ENCODE results near the gene CLCN5.

Gene CLCN5

DNA sequence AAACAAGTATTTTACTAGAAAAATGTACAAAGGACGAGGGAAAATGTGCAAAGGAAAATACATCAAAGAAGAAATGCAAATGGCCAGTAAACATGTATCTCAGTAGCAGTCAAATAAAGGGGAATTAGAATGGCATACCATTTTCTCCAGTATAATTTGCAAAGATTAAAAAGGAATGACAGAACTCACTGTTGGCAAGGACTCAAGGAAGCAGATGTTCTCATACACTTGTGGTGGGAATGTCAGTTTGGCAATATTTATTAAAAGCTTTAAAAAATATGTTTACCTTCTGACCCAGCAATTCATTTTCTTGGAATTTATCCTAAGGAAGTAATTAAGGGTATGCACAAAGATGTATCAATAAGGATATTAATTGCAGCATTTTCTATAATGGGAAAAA is 7.6 kb downstream of the CLCN5 start:
- Histone ChIP-seq H3K27ac (ENCODE audit: low read depth in 2 of 2, low read length in 2 of 2) (no peak overlapping the region), H3K4me3 (ENCODE audit: low read length in 2 of 2) (no peak overlapping the region), H3K9ac (ENCODE audit: low read depth in 1 of 2, low read length in 2 of 2) (no peak overlapping the region), H3K9me3 (ENCODE audit: control insufficient read depth in 2 of 2, low read length in 2 of 2) (no peaks in the 10 kb centered on the region), H3K27me3 (ENCODE audit: control insufficient read depth in 2 of 2, insufficient read depth in 2 of 2, low read length in 2 of 2) (peaks cover 0 to 2% of the 10 kb centered on the region in 2 donors), H3K36me3 (ENCODE audit: control insufficient read depth in 2 of 2, insufficient read depth in 2 of 2, low read length in 2 of 2) (no peaks in the 10 kb centered on the region), H3K4me1 (ENCODE audit: control insufficient read depth in 2 of 2, insufficient read depth in 2 of 2, low read length in 2 of 2) (no peaks in the 10 kb centered on the region)

DNA sequence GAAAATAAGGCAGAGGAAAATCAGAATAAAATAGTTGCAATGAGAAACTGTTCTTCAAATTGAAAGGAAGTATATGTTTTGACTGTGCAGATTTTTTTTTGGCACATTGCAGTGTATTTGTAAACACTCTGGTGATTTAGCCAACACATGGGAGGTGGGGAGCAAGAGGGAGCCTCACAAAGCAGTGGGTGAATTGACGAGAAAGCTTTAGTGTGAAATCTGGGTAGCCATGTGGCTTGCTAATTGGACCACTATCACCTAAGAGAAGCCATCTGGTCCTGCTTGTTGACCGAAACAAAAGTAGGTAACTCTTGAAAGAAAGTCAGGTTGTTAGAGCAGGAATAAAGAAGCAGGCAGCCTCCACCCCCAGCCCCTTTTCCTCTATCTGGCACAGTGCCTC is 10.4 kb downstream of the CLCN5 start:
- Histone ChIP-seq H3K9me3 (ENCODE audit: control insufficient read depth in 2 of 2, low read length in 2 of 2) (no peaks in the 10 kb centered on the region), H3K36me3 (ENCODE audit: control insufficient read depth in 2 of 2, insufficient read depth in 2 of 2, low read length in 2 of 2) (no peaks in the 10 kb centered on the region), H3K4me1 (ENCODE audit: control insufficient read depth in 2 of 2, insufficient read depth in 2 of 2, low read length in 2 of 2) (no peaks in the 10 kb centered on the region), H3K4me3 (ENCODE audit: low read length in 2 of 2) (no peak overlapping the region), H3K27me3 (ENCODE audit: control insufficient read depth in 2 of 2, insufficient read depth in 2 of 2, low read length in 2 of 2) (peaks cover 0 to 2% of the 10 kb centered on the region in 2 donors), H3K27ac (ENCODE audit: low read depth in 2 of 2, low read length in 2 of 2) (no peak overlapping the region), H3K9ac (ENCODE audit: low read depth in 1 of 2, low read length in 2 of 2) (no peak overlapping the region)

DNA sequence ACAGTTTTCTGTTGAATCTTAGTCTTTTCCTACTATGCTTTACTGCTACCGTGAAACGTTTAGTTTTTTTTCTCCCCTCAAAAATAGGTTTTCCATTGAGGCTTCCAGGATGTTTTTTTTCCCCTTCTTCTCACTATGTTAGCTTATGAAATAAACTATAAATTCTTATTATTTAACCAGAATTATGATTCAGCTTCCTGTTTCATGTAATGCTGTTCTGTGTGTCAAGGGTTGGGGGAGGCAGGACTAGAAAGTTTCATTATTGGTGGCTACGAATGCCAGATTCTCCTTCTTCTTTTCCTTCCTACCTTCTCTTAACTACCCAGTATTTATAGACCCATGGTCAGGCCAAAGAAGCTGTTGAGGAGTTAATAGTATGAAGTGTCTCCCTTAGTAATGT is 11.8 kb downstream of the CLCN5 start:
- no peaks in the 10 kb centered on the region for H3K9me3 ChIP-seq (ENCODE audit: control insufficient read depth in 2 of 2, low read length in 2 of 2)
- H3K27me3 ChIP-seq (ENCODE audit: control insufficient read depth in 2 of 2, insufficient read depth in 2 of 2, low read length in 2 of 2) = peaks cover 0 to 2% of the 10 kb centered on the region in 2 donors
- no peak overlapping the region for H3K4me3 ChIP-seq (ENCODE audit: low read length in 2 of 2)
- H3K4me1 ChIP-seq (ENCODE audit: control insufficient read depth in 2 of 2, insufficient read depth in 2 of 2, low read length in 2 of 2) = no peaks in the 10 kb centered on the region
- H3K36me3 ChIP-seq (ENCODE audit: control insufficient read depth in 2 of 2, insufficient read depth in 2 of 2, low read length in 2 of 2) = no peaks in the 10 kb centered on the region
- no peak overlapping the region for H3K27ac ChIP-seq (ENCODE audit: low read depth in 2 of 2, low read length in 2 of 2)
- no peak overlapping the region for H3K9ac ChIP-seq (ENCODE audit: low read depth in 1 of 2, low read length in 2 of 2)

DNA sequence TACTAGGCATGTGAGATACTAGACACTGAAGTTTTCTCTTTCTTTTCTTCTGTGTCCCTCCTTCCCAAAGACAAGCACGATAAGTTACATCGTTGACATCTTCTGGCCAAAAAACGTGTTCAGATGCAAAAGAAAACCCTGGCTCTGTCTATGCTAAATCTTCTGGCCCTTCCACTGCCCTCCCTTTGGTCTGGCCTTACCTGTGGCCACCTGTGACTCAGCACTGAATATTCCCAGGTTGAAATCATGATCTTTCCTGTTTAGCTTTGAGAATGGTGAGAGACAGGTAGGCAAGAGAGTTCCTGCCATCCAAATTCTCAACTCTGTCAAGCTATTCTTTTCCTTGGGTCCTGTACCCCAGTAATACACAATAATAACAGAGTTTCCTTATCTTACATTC is 12.3 kb downstream of the CLCN5 start:
- Histone ChIP-seq H3K4me3 (ENCODE audit: low read length in 2 of 2) (no peak overlapping the region), H3K27ac (ENCODE audit: low read depth in 2 of 2, low read length in 2 of 2) (no peak overlapping the region), H3K36me3 (ENCODE audit: control insufficient read depth in 2 of 2, insufficient read depth in 2 of 2, low read length in 2 of 2) (no peaks in the 10 kb centered on the region), H3K9me3 (ENCODE audit: control insufficient read depth in 2 of 2, low read length in 2 of 2) (no peaks in the 10 kb centered on the region), H3K27me3 (ENCODE audit: control insufficient read depth in 2 of 2, insufficient read depth in 2 of 2, low read length in 2 of 2) (peaks cover 0 to 2% of the 10 kb centered on the region in 2 donors), H3K4me1 (ENCODE audit: control insufficient read depth in 2 of 2, insufficient read depth in 2 of 2, low read length in 2 of 2) (no peaks in the 10 kb centered on the region), H3K9ac (ENCODE audit: low read depth in 1 of 2, low read length in 2 of 2) (no peak overlapping the region)

DNA sequence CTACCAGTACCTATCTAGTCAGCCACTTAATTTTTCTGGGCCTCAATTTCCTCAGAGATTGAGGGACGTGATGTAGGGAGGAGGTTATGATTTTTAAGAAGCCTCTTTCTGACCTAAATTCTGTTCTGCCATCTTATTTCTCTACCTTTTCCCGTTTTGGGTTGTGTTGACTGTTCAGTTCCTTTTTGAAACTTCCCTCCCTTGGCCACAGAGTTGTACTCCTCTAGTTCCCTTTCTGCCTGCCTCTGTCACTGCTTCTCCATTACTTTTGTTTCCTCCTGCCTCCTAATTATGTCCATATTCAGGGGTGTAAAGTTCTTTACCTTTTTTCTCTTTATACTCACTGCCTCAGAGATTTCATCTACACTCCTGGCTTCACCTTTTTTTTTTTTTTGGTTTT is 25.4 kb downstream of the CLCN5 start:
- Histone ChIP-seq H3K4me3 (ENCODE audit: low read length in 2 of 2) (no peak overlapping the region), H3K36me3 (ENCODE audit: control insufficient read depth in 2 of 2, insufficient read depth in 2 of 2, low read length in 2 of 2) (peaks cover 0 to 2% of the 10 kb centered on the region in 2 donors), H3K9me3 (ENCODE audit: control insufficient read depth in 2 of 2, low read length in 2 of 2) (no peaks in the 10 kb centered on the region), H3K9ac (ENCODE audit: low read depth in 1 of 2, low read length in 2 of 2) (no peak overlapping the region), H3K27me3 (ENCODE audit: control insufficient read depth in 2 of 2, insufficient read depth in 2 of 2, low read length in 2 of 2) (no peaks in the 10 kb centered on the region), H3K27ac (ENCODE audit: low read depth in 2 of 2, low read length in 2 of 2) (no peak overlapping the region), H3K4me1 (ENCODE audit: control insufficient read depth in 2 of 2, insufficient read depth in 2 of 2, low read length in 2 of 2) (no peaks in the 10 kb centered on the region)

DNA sequence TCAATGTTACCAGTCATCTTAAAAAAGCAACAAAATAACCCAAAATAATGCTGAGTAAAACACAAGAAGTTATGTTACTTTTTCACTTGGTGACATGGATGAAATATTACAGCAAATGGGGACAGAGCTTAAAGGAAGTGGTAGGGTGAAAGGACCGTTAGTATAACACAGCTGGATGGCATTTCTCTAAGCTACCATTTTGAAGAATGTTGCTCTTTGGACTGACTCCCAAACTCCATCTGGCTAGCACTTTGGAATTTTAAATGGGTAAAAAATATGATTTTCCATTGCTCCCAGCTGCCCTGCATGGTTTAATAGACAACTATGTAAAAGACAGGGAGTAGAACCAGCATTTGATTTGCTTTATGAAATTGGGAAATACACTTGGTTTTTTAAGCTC is 27.6 kb downstream of the CLCN5 start:
- no peak overlapping the region for H3K9ac ChIP-seq (ENCODE audit: low read depth in 1 of 2, low read length in 2 of 2)
- no peak overlapping the region for H3K4me3 ChIP-seq (ENCODE audit: low read length in 2 of 2)
- H3K36me3 ChIP-seq (ENCODE audit: control insufficient read depth in 2 of 2, insufficient read depth in 2 of 2, low read length in 2 of 2) = peaks cover 0 to 2% of the 10 kb centered on the region in 2 donors
- no peaks in the 10 kb centered on the region for H3K27me3 ChIP-seq (ENCODE audit: control insufficient read depth in 2 of 2, insufficient read depth in 2 of 2, low read length in 2 of 2)
- H3K27ac ChIP-seq (ENCODE audit: low read depth in 2 of 2, low read length in 2 of 2) = no peak overlapping the region
- no peaks in the 10 kb centered on the region for H3K4me1 ChIP-seq (ENCODE audit: control insufficient read depth in 2 of 2, insufficient read depth in 2 of 2, low read length in 2 of 2)
- H3K9me3 ChIP-seq (ENCODE audit: control insufficient read depth in 2 of 2, low read length in 2 of 2) = no peaks in the 10 kb centered on the region

DNA sequence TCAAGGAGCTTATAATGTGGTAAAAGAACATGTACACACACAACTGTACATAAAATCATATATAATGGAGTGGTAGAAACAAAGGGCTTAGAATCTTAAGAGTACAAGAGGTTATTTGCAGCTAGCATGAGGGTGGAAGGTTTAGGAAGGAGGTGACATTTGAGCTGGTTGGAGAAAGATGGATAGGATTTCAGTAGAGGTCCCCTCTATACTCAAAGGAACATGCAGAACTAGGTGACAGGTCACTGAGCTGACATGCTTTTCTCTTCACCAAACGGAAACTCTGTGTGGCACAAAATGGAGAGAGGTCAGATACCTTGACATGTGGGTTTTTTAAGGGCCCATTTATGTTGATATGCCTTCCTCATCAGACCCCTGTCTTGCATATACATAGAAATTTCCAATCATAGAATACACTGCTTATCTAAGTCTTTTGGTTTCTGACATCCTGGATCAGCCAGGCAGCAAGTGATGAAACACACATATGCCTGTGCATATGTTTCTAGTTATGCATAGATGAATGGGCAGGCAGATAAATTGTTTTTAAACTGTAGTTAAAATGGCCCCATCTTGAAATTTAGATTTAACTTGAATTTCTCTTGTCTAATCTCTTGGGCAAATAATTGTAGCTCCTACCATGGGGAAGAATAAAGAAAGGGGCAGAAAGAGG is 29.3 kb downstream of the CLCN5 start:
- Histone ChIP-seq H3K36me3 (ENCODE audit: control insufficient read depth in 2 of 2, insufficient read depth in 2 of 2, low read length in 2 of 2) (no peaks in the 10 kb centered on the region), H3K27me3 (ENCODE audit: control insufficient read depth in 2 of 2, insufficient read depth in 2 of 2, low read length in 2 of 2) (no peaks in the 10 kb centered on the region)

DNA sequence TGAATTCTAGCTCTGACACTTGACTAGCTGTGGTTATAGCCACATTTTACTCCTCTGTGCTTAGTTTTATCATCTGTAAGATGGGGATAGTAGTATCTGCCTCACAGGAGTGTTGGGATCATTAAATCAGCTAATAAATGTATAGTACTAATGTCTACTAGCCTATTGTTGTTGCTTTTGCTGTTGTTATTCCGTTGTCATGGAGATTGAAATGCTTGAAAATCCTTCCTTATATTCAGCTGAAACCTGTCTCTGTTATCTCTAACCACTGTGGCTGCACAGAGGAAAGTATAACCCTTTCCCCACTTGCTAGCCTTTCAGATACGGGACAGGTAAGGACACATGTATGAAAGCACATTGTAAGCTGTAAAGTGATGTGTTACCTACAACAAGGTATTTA is 33.9 kb downstream of the CLCN5 start:
- no peaks in the 10 kb centered on the region for H3K9me3 ChIP-seq (ENCODE audit: control insufficient read depth in 2 of 2, low read length in 2 of 2)
- no peaks in the 10 kb centered on the region for H3K4me1 ChIP-seq (ENCODE audit: control insufficient read depth in 2 of 2, insufficient read depth in 2 of 2, low read length in 2 of 2)
- H3K9ac ChIP-seq (ENCODE audit: low read depth in 1 of 2, low read length in 2 of 2) = no peak overlapping the region
- no peaks in the 10 kb centered on the region for H3K27me3 ChIP-seq (ENCODE audit: control insufficient read depth in 2 of 2, insufficient read depth in 2 of 2, low read length in 2 of 2)
- H3K27ac ChIP-seq (ENCODE audit: low read depth in 2 of 2, low read length in 2 of 2) = no peak overlapping the region
- H3K4me3 ChIP-seq (ENCODE audit: low read length in 2 of 2) = no peak overlapping the region
- no peaks in the 10 kb centered on the region for H3K36me3 ChIP-seq (ENCODE audit: control insufficient read depth in 2 of 2, insufficient read depth in 2 of 2, low read length in 2 of 2)

More for the DNA sequence above, 29.3 kb downstream of the CLCN5 start:
- no peak overlapping the region for H3K4me3 ChIP-seq (ENCODE audit: low read length in 2 of 2)
- no peak overlapping the region for H3K27ac ChIP-seq (ENCODE audit: low read depth in 2 of 2, low read length in 2 of 2)
- no peaks in the 10 kb centered on the region for H3K9me3 ChIP-seq (ENCODE audit: control insufficient read depth in 2 of 2, low read length in 2 of 2)
- H3K9ac ChIP-seq (ENCODE audit: low read depth in 1 of 2, low read length in 2 of 2) = no peak overlapping the region
- no peaks in the 10 kb centered on the region for H3K4me1 ChIP-seq (ENCODE audit: control insufficient read depth in 2 of 2, insufficient read depth in 2 of 2, low read length in 2 of 2)

DNA sequence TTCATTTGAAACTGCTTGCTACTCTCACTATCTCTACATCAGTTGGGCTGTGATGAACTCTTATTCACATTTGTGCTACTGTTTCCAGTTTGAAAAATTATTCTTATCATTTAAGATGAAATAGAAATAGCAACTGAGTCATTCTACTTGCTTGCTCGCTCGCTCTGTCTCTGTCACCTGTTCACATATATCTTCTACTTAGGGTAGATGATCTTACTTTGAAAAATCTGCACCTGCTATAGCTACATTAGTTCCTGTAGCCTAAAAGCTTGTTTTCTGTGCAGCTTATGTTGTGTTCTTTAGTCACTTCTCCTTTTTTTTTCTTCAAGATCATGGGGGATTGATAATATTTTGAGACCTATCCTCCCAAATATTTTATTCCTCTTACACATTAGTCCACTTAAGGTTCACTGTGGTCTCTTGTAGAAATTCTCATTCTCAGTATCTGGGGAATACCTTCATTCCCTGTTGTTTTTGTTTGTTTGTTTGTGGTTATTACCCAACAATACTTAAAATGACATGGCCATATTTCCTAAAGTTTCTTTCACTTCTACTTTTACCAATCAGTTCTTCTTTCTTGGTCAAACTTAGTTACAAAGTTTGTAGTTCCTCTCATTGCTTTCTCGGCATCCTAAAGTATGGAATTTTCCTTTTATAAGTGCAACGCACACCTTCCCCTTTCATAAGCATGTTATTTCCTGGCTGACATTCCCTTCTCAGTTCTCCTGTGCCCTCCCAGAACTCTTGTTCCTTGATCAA is 36.5 kb downstream of the CLCN5 start:
- no peaks in the 10 kb centered on the region for H3K4me1 ChIP-seq (ENCODE audit: control insufficient read depth in 2 of 2, insufficient read depth in 2 of 2, low read length in 2 of 2)
- no peaks in the 10 kb centered on the region for H3K9me3 ChIP-seq (ENCODE audit: control insufficient read depth in 2 of 2, low read length in 2 of 2)
- H3K27me3 ChIP-seq (ENCODE audit: control insufficient read depth in 2 of 2, insufficient read depth in 2 of 2, low read length in 2 of 2) = no peaks in the 10 kb centered on the region
- H3K36me3 ChIP-seq (ENCODE audit: control insufficient read depth in 2 of 2, insufficient read depth in 2 of 2, low read length in 2 of 2) = no peaks in the 10 kb centered on the region
- no peak overlapping the region for H3K4me3 ChIP-seq (ENCODE audit: low read length in 2 of 2)
- no peak overlapping the region for H3K9ac ChIP-seq (ENCODE audit: low read depth in 1 of 2, low read length in 2 of 2)
- no peak overlapping the region for H3K27ac ChIP-seq (ENCODE audit: low read depth in 2 of 2, low read length in 2 of 2)

DNA sequence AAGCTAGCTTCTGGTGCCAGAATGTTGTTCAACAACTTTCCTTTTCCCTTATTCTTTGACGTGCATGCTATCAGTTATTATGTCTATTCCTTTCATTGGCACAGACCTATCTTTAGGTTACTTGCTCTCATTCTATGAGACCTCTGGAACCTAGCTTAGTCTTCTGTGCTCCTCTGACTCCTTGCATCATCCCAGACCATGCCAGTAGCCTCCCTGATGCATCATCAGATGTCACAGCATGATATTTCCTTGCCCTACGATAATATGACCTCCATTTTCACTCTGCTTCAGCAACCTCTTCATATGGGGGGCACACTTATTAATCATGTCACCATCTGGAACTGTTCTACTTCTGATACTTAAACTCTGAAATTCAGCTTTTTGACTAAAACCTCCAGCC is 37.2 kb downstream of the CLCN5 start:
- Histone ChIP-seq H3K27me3 (ENCODE audit: control insufficient read depth in 2 of 2, insufficient read depth in 2 of 2, low read length in 2 of 2) (no peaks in the 10 kb centered on the region), H3K36me3 (ENCODE audit: control insufficient read depth in 2 of 2, insufficient read depth in 2 of 2, low read length in 2 of 2) (no peaks in the 10 kb centered on the region), H3K9me3 (ENCODE audit: control insufficient read depth in 2 of 2, low read length in 2 of 2) (no peaks in the 10 kb centered on the region), H3K9ac (ENCODE audit: low read depth in 1 of 2, low read length in 2 of 2) (no peak overlapping the region), H3K27ac (ENCODE audit: low read depth in 2 of 2, low read length in 2 of 2) (no peak overlapping the region), H3K4me1 (ENCODE audit: control insufficient read depth in 2 of 2, insufficient read depth in 2 of 2, low read length in 2 of 2) (no peaks in the 10 kb centered on the region), H3K4me3 (ENCODE audit: low read length in 2 of 2) (no peak overlapping the region)

Data from mucosa of rectum (tissue), 2 donors.